GM21515 (cell line): ENCODE measurements around the gene ZDHHC12.

Source experiments
- ATAC-seq: cut with Tn5 transposase; IDR thresholded peaks from one replicate; pipeline ENCODE4 v1.9.1; 2021; ENCODE audit not compliant: unreplicated experiment

Gene ZDHHC12

DNA sequence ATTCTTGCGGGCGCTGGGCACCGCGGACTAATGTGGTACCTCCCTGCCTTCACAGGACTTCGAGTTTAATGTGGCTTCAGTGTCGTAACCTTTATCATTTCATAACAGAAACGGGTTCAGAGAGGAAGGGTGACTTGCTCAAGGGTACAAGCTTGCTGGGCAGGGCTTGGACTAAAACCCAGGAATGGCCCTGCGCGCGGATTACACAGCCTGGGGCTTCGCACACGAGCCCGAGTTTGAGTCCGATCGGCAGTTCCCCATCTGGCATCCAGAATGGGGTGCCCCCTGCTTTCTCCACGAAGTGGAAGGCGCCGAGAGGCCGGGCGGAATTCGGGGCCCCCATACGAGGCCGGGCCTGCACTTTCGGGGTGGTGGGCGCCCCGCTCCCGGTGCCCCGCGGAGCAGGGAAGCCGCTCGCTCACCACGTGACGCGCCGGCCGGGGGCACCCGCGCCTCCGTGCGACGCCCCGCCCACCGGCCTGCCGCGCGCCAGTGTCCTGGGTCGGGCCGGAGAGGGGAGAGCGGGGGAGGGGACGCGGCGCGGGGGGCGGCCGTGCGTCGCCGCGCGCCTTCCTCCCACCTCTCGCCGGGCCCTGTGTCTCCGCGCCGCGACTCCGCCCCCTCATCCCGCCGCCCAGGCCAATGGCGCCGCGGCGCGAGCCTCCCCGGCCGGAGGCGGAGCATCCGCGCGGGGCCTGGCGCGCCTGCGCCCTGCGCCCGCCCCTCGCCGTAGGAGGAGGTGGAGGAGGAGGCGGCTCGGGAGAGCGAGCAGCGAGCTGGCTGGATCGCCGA, 35.2 kb downstream of the ZDHHC12 start, which contains the start of gene SET:
Gene SET, plus strand, starts transcription at position 722 of the 792 bp plus-strand sequence. CDS start 361 bp downstream, outside the sequence.
- peak; percentile 65 for ATAC-seq

- ATAC-seq = no peak
Measured at GRCh38 chr9:128687453-128687852, 36.5 kb downstream of the ZDHHC12 start.

- ATAC-seq = no peak
Measured at GRCh38 chr9:128685636-128686489, 38.1 kb downstream of the ZDHHC12 start.

DNA sequence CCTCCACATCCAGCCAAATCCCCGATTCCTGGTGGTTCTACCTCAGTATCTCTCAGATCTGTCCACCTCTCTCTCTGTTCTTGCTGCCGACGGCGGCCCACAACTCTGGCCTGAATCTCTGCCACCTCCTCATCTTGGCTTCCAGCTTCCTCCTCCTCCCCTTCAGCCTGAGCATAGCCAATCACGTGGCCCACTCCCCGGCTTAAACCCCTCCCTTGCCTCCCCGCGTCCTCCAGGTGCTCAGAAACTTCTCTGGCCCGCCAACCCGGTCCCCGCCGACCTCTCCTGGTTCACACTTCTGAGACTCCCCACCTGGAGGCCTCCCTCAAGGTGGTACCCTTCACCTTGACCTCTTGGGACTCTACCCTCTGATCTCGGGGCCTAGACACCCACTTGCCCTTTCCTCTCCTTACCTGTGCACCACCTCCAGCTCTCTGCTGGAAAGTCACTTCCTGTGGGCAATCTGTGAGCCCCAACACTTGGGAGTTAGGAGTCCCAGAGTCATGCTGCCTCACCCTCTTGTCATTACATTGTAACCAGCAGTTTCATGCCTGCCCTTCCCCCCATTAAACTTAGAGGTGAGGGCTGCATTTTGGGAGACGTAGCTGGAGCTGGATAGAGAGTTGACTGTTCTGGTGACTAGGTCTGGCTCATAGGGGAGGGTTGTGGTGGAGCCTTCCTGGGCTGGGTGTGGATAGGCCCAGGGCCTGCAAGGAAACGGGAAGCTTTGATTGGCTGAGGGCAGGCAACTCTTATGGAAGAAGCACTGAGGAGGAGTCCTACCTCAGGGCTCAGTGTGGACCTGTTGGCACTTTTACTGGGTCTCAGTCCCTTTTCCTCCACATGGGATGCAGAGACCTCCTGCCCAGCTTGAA, 39.4 kb downstream of the ZDHHC12 start:
- peak; percentile 32 for ATAC-seq

DNA sequence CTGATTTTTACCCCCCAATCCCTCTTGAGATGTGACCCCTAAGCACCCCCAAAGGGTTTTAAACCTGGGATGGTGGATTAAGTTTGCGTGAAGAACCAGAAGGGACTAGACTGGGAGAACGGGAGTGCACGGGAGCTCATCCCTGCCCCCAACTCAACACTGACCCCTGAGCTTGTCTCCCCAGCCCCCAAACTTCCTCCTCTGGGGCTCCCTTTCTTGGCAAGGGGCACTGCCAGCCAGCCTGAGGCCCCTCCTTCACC, 39.9 kb downstream of the ZDHHC12 start:
- no peak for ATAC-seq

GRCh38 chr9:128683340-128684064, 40.4 kb downstream of the ZDHHC12 start:
- no peak for ATAC-seq

DNA sequence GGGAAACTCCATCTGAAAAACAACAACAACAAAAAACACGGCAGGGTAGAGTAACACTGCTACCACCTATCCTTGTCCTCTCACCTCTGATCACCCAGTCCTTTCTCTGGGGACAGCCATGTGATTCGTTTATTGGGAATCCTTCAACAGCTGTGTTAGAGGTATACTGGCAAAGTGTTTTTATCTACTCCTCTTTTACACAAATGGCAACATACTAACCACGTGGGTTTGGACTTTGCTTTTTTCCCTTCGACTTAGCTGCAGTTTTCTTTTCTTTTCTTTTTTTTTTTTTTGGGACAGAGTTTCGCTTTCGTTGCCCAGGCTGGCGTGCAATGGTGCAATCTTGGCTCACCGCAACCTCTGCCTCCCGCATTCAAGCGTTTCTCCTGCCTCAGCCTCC, 46.1 kb downstream of the ZDHHC12 start:
- no peak for ATAC-seq

GRCh38 chr9:128675382-128675781, 48.5 kb downstream of the ZDHHC12 start:
- ATAC-seq = no peak
